ENCODE data around the gene MICAL3. TPM values are rescaled to one million over a fixed set of nuclear protein-coding genes. Genes with fewer than 3 reads are reported as not detected.

MICAL3 gene
- total and polyA plus RNA-seq, 4 donors: 59.9 to 113 (median 75.9) TPM

GRCh38 chr22:17792299-17792698, 232.1 kb downstream of the MICAL3 start:
- no peak for DNase-seq (ENCODE audit: low read depth in 4 of 6, low spot score in 6 of 6)
- 64% methylated on average over 5 of the region's 5 CpGs for WGBS (ENCODE audit: insufficient coverage)
- no peaks in the 10 kb centered on the region for H3K27me3 ChIP-seq (ENCODE audit: control insufficient read depth, insufficient read depth, low read length)
- H3K4me1 ChIP-seq (ENCODE audit: control insufficient read depth, insufficient read depth, low read length): peaks cover 6% of the 10 kb centered on the region
- no peak overlapping the region for H3K4me3 ChIP-seq (ENCODE audit: low read depth, low read length)
- no peaks in the 10 kb centered on the region for H3K9me3 ChIP-seq (ENCODE audit: control insufficient read depth, insufficient read depth, low read length)
- peaks cover 95% of the 10 kb centered on the region for H3K36me3 ChIP-seq (ENCODE audit: control insufficient read depth, insufficient read depth, low read length)
- no peak overlapping the region for H3K27ac ChIP-seq (ENCODE audit: low read depth, low read length)

DNA sequence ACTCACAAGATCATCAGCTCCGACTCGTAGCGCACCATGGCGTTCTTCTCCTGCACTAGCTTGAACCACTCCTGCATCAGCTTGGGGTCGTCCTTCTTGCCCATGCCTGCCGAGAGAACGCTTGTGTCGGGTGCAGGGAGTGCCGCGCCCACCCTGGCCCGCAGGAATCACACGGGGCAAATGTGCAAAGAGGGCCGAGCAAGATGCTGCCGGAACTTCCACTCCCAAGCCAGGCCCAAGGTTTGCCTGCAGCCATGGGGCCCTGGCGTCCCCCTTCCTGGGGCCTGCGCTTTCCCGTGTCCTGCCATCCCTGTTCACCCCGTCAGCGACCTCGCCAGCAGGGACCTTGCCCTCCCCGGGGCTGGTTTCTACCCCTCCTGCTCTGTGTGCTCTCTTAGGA, 233.2 kb downstream of the MICAL3 start:
- Histone ChIP-seq H3K9me3 (ENCODE audit: control insufficient read depth, insufficient read depth, low read length) (no peaks in the 10 kb centered on the region), H3K27ac (ENCODE audit: low read depth, low read length) (no peak overlapping the region), H3K4me3 (ENCODE audit: low read depth, low read length) (no peak overlapping the region), H3K36me3 (ENCODE audit: control insufficient read depth, insufficient read depth, low read length) (peaks cover 94% of the 10 kb centered on the region), H3K4me1 (ENCODE audit: control insufficient read depth, insufficient read depth, low read length) (peaks cover 17% of the 10 kb centered on the region), H3K27me3 (ENCODE audit: control insufficient read depth, insufficient read depth, low read length) (no peaks in the 10 kb centered on the region)
- no peak for DNase-seq (ENCODE audit: low read depth in 4 of 6, low spot score in 6 of 6)
- WGBS (ENCODE audit: insufficient coverage): 90% methylated on average over 20 of the region's 21 CpGs

GRCh38 chr22:17789379-17790200, 234.8 kb downstream of the MICAL3 start:
- peaks cover 21% of the 10 kb centered on the region for H3K4me1 ChIP-seq (ENCODE audit: control insufficient read depth, insufficient read depth, low read length)
- WGBS (ENCODE audit: insufficient coverage): 88% methylated on average over 25 of the region's 27 CpGs
- H3K27ac ChIP-seq (ENCODE audit: low read depth, low read length): no peak overlapping the region
- no peak for DNase-seq (ENCODE audit: low read depth in 4 of 6, low spot score in 6 of 6)
- H3K36me3 ChIP-seq (ENCODE audit: control insufficient read depth, insufficient read depth, low read length): peaks cover 89% of the 10 kb centered on the region
- no peak overlapping the region for H3K4me3 ChIP-seq (ENCODE audit: low read depth, low read length)
- no peaks in the 10 kb centered on the region for H3K9me3 ChIP-seq (ENCODE audit: control insufficient read depth, insufficient read depth, low read length)
- H3K27me3 ChIP-seq (ENCODE audit: control insufficient read depth, insufficient read depth, low read length): no peaks in the 10 kb centered on the region

DNA sequence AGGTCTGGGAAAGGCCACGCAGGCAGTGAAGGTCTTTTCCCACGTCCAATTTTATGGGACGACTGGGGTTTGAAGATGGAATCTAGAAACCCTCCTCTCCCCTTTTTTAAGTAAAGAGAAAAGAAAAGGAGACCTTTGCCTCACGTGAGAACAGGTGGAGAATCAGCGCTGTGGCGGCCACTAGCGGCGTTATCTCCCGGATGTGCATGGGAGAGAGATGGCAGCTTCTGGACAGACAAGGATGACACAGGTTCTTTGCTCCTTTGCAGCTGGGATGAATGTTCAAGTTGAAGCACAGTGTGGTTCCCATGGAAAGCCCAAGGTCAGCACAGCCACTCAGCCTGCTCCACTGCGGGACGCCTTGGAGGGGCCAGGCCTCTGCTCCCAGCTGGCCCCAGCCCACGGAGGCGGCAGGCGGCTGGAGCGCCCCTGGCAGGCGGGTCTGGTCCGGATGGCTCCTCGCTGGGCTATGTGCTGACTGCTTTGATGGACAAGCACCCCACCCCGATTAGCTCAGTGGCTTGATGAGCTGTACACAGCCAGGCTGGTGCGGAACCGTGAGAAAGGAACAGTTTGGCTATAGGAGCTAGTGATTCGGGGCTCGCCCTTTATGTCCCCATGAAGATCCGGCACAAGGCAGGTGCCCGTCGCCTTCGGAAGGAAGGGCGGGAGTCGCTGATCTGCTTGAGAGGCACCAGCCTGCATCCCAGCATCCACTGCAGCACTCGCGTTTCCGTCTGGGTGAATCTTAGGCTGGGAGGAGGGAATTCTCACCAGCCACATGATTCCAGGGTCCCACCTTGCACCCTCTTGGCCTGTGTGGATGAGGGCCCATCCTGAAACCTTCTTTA, 235.6 kb downstream of the MICAL3 start:
- Histone ChIP-seq H3K27ac (ENCODE audit: low read depth, low read length) (no peak overlapping the region), H3K9me3 (ENCODE audit: control insufficient read depth, insufficient read depth, low read length) (no peaks in the 10 kb centered on the region), H3K27me3 (ENCODE audit: control insufficient read depth, insufficient read depth, low read length) (no peaks in the 10 kb centered on the region), H3K36me3 (ENCODE audit: control insufficient read depth, insufficient read depth, low read length) (peaks cover 81% of the 10 kb centered on the region), H3K4me1 (ENCODE audit: control insufficient read depth, insufficient read depth, low read length) (peaks cover 21% of the 10 kb centered on the region), H3K4me3 (ENCODE audit: low read depth, low read length) (no peak overlapping the region)
- 80% methylated on average over 26 of the region's 32 CpGs for WGBS (ENCODE audit: insufficient coverage)
- DNase-seq (ENCODE audit: low read depth in 4 of 6, low spot score in 6 of 6): no peak

GRCh38 chr22:17787716-17788330, 236.5 kb downstream of the MICAL3 start:
- Histone ChIP-seq H3K27ac (ENCODE audit: low read depth, low read length) (no peak overlapping the region), H3K27me3 (ENCODE audit: control insufficient read depth, insufficient read depth, low read length) (no peaks in the 10 kb centered on the region), H3K36me3 (ENCODE audit: control insufficient read depth, insufficient read depth, low read length) (peaks cover 73% of the 10 kb centered on the region), H3K4me1 (ENCODE audit: control insufficient read depth, insufficient read depth, low read length) (peaks cover 29% of the 10 kb centered on the region), H3K4me3 (ENCODE audit: low read depth, low read length) (no peak overlapping the region), H3K9me3 (ENCODE audit: control insufficient read depth, insufficient read depth, low read length) (no peaks in the 10 kb centered on the region)
- WGBS (ENCODE audit: insufficient coverage): 86% methylated on average over 20 of the region's 21 CpGs
- no peak for DNase-seq (ENCODE audit: low read depth in 4 of 6, low spot score in 6 of 6)

DNA sequence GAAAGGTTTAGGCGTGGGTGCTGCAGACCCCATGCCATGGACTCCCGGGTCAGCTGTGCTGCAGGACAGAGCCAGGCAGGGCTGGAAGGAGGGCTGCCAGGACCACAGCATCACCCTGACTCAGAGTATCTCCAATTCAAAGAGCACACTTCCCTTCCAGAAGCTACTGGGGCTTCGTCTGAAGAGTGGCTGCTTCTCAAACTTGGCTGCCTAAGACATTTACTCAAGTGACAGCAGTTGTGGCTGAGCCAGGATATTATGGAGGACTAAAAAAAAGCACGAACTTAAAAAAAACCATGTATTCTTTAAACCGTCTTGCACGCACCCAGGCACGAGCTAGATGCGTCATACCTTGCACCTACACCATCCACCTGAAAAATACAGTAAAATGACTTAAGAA, 237.1 kb downstream of the MICAL3 start:
- Histone ChIP-seq H3K27me3 (ENCODE audit: control insufficient read depth, insufficient read depth, low read length) (no peaks in the 10 kb centered on the region), H3K4me3 (ENCODE audit: low read depth, low read length) (no peak overlapping the region), H3K36me3 (ENCODE audit: control insufficient read depth, insufficient read depth, low read length) (peaks cover 72% of the 10 kb centered on the region), H3K4me1 (ENCODE audit: control insufficient read depth, insufficient read depth, low read length) (peaks cover 33% of the 10 kb centered on the region), H3K27ac (ENCODE audit: low read depth, low read length) (peak overlapping the region; percentile 64), H3K9me3 (ENCODE audit: control insufficient read depth, insufficient read depth, low read length) (no peaks in the 10 kb centered on the region)
- 71% methylated on average over 6 of the region's 8 CpGs for WGBS (ENCODE audit: insufficient coverage)
- peak in 1 of 6 donors; percentile 43 for DNase-seq (ENCODE audit: low read depth in 4 of 6, low spot score in 6 of 6)

DNA sequence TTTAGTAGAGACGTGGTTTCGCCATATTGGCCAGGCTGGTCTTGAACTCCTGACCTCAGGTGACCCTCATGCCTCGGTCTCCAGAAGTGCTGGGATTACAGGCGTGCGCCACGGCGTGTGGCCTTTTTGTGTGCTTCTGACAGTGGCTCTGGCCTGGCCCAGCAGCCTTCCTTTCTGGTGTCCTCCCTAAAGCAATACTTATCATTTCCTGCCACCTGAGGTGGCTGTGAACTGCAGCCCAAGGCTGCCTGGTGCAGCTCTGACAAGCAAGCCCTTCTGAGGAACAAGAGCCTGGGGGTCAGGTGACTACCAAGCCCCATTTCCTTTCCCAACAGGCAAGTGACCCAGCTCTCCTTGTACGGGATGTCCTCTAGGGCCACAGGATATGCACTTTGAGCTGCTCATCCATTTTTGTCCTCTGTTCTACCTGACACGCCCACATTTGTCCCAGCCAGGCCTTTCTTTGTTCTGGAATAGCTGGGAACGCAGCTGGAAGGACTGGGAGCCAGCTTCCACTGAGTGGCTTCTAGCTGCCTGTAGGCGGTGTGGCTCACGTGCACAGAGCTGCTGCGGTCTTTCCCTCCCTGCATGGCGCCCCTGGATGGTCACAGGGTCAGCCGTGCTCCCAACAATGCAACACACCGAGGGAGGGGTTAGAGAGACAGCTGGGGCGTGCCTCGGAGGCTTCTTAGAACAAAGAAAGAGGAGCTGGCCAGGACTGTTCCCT, 237.8 kb downstream of the MICAL3 start:
- DNase-seq (ENCODE audit: low read depth in 4 of 6, low spot score in 6 of 6): peak in 2 of 6 donors; percentile 52 to 69
- H3K36me3 ChIP-seq (ENCODE audit: control insufficient read depth, insufficient read depth, low read length): peaks cover 66% of the 10 kb centered on the region
- H3K4me1 ChIP-seq (ENCODE audit: control insufficient read depth, insufficient read depth, low read length): peaks cover 39% of the 10 kb centered on the region
- H3K4me3 ChIP-seq (ENCODE audit: low read depth, low read length): no peak overlapping the region
- H3K9me3 ChIP-seq (ENCODE audit: control insufficient read depth, insufficient read depth, low read length): no peaks in the 10 kb centered on the region
- H3K27ac ChIP-seq (ENCODE audit: low read depth, low read length): peak overlapping the region; percentile 64
- no peaks in the 10 kb centered on the region for H3K27me3 ChIP-seq (ENCODE audit: control insufficient read depth, insufficient read depth, low read length)
- 42% methylated on average over 18 of the region's 18 CpGs for WGBS (ENCODE audit: insufficient coverage)

GRCh38 chr22:17785185-17786184, 238.9 kb downstream of the MICAL3 start:
- Histone ChIP-seq H3K36me3 (ENCODE audit: control insufficient read depth, insufficient read depth, low read length) (peaks cover 56% of the 10 kb centered on the region), H3K4me3 (ENCODE audit: low read depth, low read length) (no peak overlapping the region), H3K27me3 (ENCODE audit: control insufficient read depth, insufficient read depth, low read length) (no peaks in the 10 kb centered on the region), H3K27ac (ENCODE audit: low read depth, low read length) (no peak overlapping the region), H3K4me1 (ENCODE audit: control insufficient read depth, insufficient read depth, low read length) (peaks cover 50% of the 10 kb centered on the region), H3K9me3 (ENCODE audit: control insufficient read depth, insufficient read depth, low read length) (no peaks in the 10 kb centered on the region)
- no peak for DNase-seq (ENCODE audit: low read depth in 4 of 6, low spot score in 6 of 6)
- 70% methylated on average over 36 of the region's 37 CpGs for WGBS (ENCODE audit: insufficient coverage)

Data from spinal cord (tissue), 10 donors.